ENCODE measurements around the gene HMOX2.

The HMOX2 gene

DNA sequence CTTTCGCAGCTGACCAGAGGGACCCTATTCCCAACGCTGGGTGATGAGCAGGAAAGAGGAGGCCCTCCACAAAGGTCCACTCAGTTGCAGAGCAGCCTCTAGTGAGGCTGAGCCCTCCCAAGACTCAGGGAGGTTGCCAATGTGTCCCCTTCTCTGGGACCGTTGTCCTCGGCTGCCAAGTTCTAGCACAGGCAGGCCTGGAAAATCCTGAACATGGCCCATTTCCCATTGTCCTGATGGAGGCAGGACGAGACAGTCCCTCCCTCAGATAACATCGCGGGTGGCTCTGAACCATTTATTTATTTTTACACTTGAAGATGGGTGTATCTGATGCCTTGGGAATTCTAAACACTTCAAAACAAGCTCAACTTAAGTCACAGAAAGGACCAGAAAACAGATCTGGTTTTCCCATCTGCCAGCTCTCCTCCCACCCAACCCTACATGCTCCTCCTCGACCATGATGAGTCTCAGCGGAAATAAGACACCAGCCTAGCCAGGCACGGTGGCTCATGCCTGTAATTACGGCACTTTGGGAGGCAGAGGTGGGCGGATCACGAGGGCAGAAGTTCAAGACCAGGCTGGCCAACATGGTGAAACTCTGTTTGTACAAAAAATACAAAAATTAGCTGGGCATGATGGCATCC lies 49.6 kb downstream of the HMOX2 start:
- Histone ChIP-seq H3K4me3 (ENCODE audit: extremely low read depth, insufficient read depth, low read length, poor library complexity, severe bottlenecking) (no peak overlapping the region), H3K4me1 (ENCODE audit: control insufficient read depth, insufficient read depth, low read length, poor library complexity, severe bottlenecking) (peaks cover 23% of the 10 kb centered on the region), H3K36me3 (ENCODE audit: control insufficient read depth, insufficient read depth, low read length) (no peaks in the 10 kb centered on the region), H3K27ac (ENCODE audit: low read depth, low read length, severe bottlenecking) (peak overlapping the region; percentile 36), H3K9me3 (ENCODE audit: control insufficient read depth, low read length) (no peaks in the 10 kb centered on the region)
- 88 to 91% methylated on average over 9 to 10 of the region's 13 CpGs for WGBS, 2 experiments (ENCODE audit: insufficient coverage in 2 of 2)

GRCh38 chr16:4529085-4530060 lies 53.2 kb downstream of the HMOX2 start:
- peaks cover 29% of the 10 kb centered on the region for H3K36me3 ChIP-seq (ENCODE audit: control insufficient read depth, insufficient read depth, low read length)
- WGBS, 2 experiments (ENCODE audit: insufficient coverage in 2 of 2) = 35 to 37% methylated on average over 11 to 13 of the region's 16 CpGs
- peak overlapping the region; percentile 91 for H3K27ac ChIP-seq (ENCODE audit: low read depth, low read length, severe bottlenecking)
- H3K4me1 ChIP-seq (ENCODE audit: control insufficient read depth, insufficient read depth, low read length, poor library complexity, severe bottlenecking) = peaks cover 12% of the 10 kb centered on the region
- H3K9me3 ChIP-seq (ENCODE audit: control insufficient read depth, low read length) = no peaks in the 10 kb centered on the region
- no peak overlapping the region for H3K4me3 ChIP-seq (ENCODE audit: extremely low read depth, insufficient read depth, low read length, poor library complexity, severe bottlenecking)

DNA sequence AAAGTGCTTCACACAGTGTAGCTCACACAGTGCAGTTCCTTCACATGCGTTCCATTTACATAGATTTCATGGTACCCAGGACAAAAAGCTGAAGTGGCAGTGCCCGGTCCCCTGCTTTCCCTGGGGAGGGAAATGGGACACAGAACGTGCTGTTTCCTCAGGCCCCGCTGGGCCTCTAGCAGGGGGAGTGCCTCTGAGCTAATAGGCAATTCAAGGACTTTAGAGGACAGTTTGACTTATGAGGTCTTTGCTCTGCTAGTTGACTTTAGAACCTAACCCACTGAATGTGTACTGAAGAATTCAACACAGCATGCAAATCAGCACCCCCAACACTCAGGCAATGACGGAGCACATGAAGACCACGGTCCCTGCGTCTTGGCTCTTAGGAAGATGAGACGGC lies 55.6 kb downstream of the HMOX2 start:
- H3K36me3 ChIP-seq (ENCODE audit: control insufficient read depth, insufficient read depth, low read length) = peaks cover 43% of the 10 kb centered on the region
- 89 to 98% methylated on average over 6 to 7 of the region's 8 CpGs for WGBS, 2 experiments (ENCODE audit: insufficient coverage in 2 of 2)
- peaks cover 12% of the 10 kb centered on the region for H3K4me1 ChIP-seq (ENCODE audit: control insufficient read depth, insufficient read depth, low read length, poor library complexity, severe bottlenecking)
- no peak overlapping the region for H3K27ac ChIP-seq (ENCODE audit: low read depth, low read length, severe bottlenecking)
- no peak overlapping the region for H3K4me3 ChIP-seq (ENCODE audit: extremely low read depth, insufficient read depth, low read length, poor library complexity, severe bottlenecking)
- no peaks in the 10 kb centered on the region for H3K9me3 ChIP-seq (ENCODE audit: control insufficient read depth, low read length)

- Histone ChIP-seq H3K27ac (ENCODE audit: low read depth, low read length, severe bottlenecking) (no peak overlapping the region), H3K4me1 (ENCODE audit: control insufficient read depth, insufficient read depth, low read length, poor library complexity, severe bottlenecking) (peaks cover 13% of the 10 kb centered on the region), H3K9me3 (ENCODE audit: control insufficient read depth, low read length) (no peaks in the 10 kb centered on the region), H3K4me3 (ENCODE audit: extremely low read depth, insufficient read depth, low read length, poor library complexity, severe bottlenecking) (no peak overlapping the region), H3K36me3 (ENCODE audit: control insufficient read depth, insufficient read depth, low read length) (peaks cover 43% of the 10 kb centered on the region)
- WGBS, 2 experiments (ENCODE audit: insufficient coverage in 2 of 2) = 93 to 98% methylated on average over 9 to 10 of the region's 10 CpGs
Measured at GRCh38 chr16:4532238-4532637, 56.0 kb downstream of the HMOX2 start.

- Histone ChIP-seq H3K36me3 (ENCODE audit: control insufficient read depth, insufficient read depth, low read length) (peaks cover 43% of the 10 kb centered on the region), H3K27ac (ENCODE audit: low read depth, low read length, severe bottlenecking) (no peak overlapping the region), H3K9me3 (ENCODE audit: control insufficient read depth, low read length) (no peaks in the 10 kb centered on the region), H3K4me3 (ENCODE audit: extremely low read depth, insufficient read depth, low read length, poor library complexity, severe bottlenecking) (no peak overlapping the region), H3K4me1 (ENCODE audit: control insufficient read depth, insufficient read depth, low read length, poor library complexity, severe bottlenecking) (peaks cover 11% of the 10 kb centered on the region)
- WGBS, 2 experiments (ENCODE audit: insufficient coverage in 2 of 2) = 92 to 98% methylated on average over 6 of the region's 6 CpGs
Measured at GRCh38 chr16:4533490-4533889, 57.3 kb downstream of the HMOX2 start.

- Histone ChIP-seq H3K4me3 (ENCODE audit: extremely low read depth, insufficient read depth, low read length, poor library complexity, severe bottlenecking) (no peak overlapping the region), H3K27ac (ENCODE audit: low read depth, low read length, severe bottlenecking) (no peak overlapping the region), H3K4me1 (ENCODE audit: control insufficient read depth, insufficient read depth, low read length, poor library complexity, severe bottlenecking) (peaks cover 11% of the 10 kb centered on the region), H3K36me3 (ENCODE audit: control insufficient read depth, insufficient read depth, low read length) (peaks cover 43% of the 10 kb centered on the region), H3K9me3 (ENCODE audit: control insufficient read depth, low read length) (peaks cover 6% of the 10 kb centered on the region)
- 87% methylated on average over 11 of the region's 13 CpGs for WGBS, 2 experiments (ENCODE audit: insufficient coverage in 2 of 2)
Measured at GRCh38 chr16:4534151-4534790, 58.1 kb downstream of the HMOX2 start.

DNA sequence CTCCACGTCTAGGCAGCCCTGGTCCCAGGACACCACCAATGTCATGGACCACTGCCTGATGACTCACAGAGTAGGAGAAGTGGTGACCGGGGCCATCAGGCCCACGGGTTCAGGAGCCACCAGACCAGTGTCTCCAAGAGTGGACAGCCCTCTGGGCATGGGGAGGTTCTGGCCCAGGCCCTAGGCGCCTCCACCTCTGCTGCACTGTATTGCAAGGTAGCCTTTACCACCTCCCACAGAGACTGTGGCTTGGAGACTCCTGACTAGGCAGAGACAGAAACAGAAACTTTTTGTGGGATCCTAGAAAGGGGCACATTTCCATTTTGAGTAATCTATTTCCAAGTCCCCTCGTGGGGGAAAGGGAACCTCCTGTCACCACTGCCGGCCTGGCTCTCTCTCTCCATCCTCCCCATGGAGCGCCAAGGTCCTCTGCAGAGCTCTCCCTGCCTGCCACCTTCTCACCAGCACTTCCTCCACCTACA lies 59.5 kb downstream of the HMOX2 start:
- H3K4me3 ChIP-seq (ENCODE audit: extremely low read depth, insufficient read depth, low read length, poor library complexity, severe bottlenecking) = no peak overlapping the region
- peaks cover 43% of the 10 kb centered on the region for H3K36me3 ChIP-seq (ENCODE audit: control insufficient read depth, insufficient read depth, low read length)
- 95 to 98% methylated on average over 6 to 7 of the region's 7 CpGs for WGBS, 2 experiments (ENCODE audit: insufficient coverage in 2 of 2)
- peaks cover 19% of the 10 kb centered on the region for H3K9me3 ChIP-seq (ENCODE audit: control insufficient read depth, low read length)
- H3K4me1 ChIP-seq (ENCODE audit: control insufficient read depth, insufficient read depth, low read length, poor library complexity, severe bottlenecking) = peaks cover 3% of the 10 kb centered on the region
- no peak overlapping the region for H3K27ac ChIP-seq (ENCODE audit: low read depth, low read length, severe bottlenecking)

- Histone ChIP-seq H3K27ac (ENCODE audit: low read depth, low read length, severe bottlenecking) (no peak overlapping the region), H3K36me3 (ENCODE audit: control insufficient read depth, insufficient read depth, low read length) (peaks cover 39% of the 10 kb centered on the region), H3K4me1 (ENCODE audit: control insufficient read depth, insufficient read depth, low read length, poor library complexity, severe bottlenecking) (peaks cover 3% of the 10 kb centered on the region), H3K9me3 (ENCODE audit: control insufficient read depth, low read length) (peaks cover 20% of the 10 kb centered on the region), H3K4me3 (ENCODE audit: extremely low read depth, insufficient read depth, low read length, poor library complexity, severe bottlenecking) (peak overlapping the region; percentile 90)
- WGBS, 2 experiments (ENCODE audit: insufficient coverage in 2 of 2) = 91 to 97% methylated on average over 13 to 14 of the region's 15 CpGs
Measured at GRCh38 chr16:4536391-4537106, 60.4 kb downstream of the HMOX2 start.

- H3K9me3 ChIP-seq (ENCODE audit: control insufficient read depth, low read length) = peaks cover 20% of the 10 kb centered on the region
- H3K4me1 ChIP-seq (ENCODE audit: control insufficient read depth, insufficient read depth, low read length, poor library complexity, severe bottlenecking) = peaks cover 3% of the 10 kb centered on the region
- WGBS, 2 experiments (ENCODE audit: insufficient coverage in 2 of 2) = 7 to 10% methylated on average over 52 to 75 of the region's 75 CpGs
- peaks cover 28% of the 10 kb centered on the region for H3K36me3 ChIP-seq (ENCODE audit: control insufficient read depth, insufficient read depth, low read length)
- H3K27ac ChIP-seq (ENCODE audit: low read depth, low read length, severe bottlenecking) = peak overlapping the region; percentile 36
- H3K4me3 ChIP-seq (ENCODE audit: extremely low read depth, insufficient read depth, low read length, poor library complexity, severe bottlenecking) = peak overlapping the region; percentile 90
Measured at GRCh38 chr16:4537376-4538343, 61.5 kb downstream of the HMOX2 start.
